HG03565 (cell line): ENCODE results near the gene ALCAM.
"Not testable (repeated sequence)": the region's sequence is repeated elsewhere in the genome, so short reads cannot be mapped to it uniquely, and the experiment has no call there.

ENCODE experiments used
- ATAC-seq: cut with Tn5 transposase; IDR thresholded peaks from one replicate; pipeline ENCODE4 v1.9.1; 2021; ENCODE audit warnings: mild to moderate bottlenecking, moderate library complexity; ENCODE audit not compliant: unreplicated experiment

Gene ALCAM

GRCh38 chr3:105564546-105565288 lies 198.0 kb downstream of the ALCAM start:
- ATAC-seq = no peak

- no peak for ATAC-seq
Measured at GRCh38 chr3:105571005-105571404, 204.3 kb downstream of the ALCAM start.

GRCh38 chr3:105572501-105572900 lies 205.8 kb downstream of the ALCAM start:
- no peak for ATAC-seq

- no peak for ATAC-seq
Measured at GRCh38 chr3:105579439-105579838, 212.7 kb downstream of the ALCAM start.

GRCh38 chr3:105580296-105580965 lies 213.7 kb downstream of the ALCAM start:
- no peak for ATAC-seq

- ATAC-seq = no peak
Measured at GRCh38 chr3:105582015-105582414, 215.3 kb downstream of the ALCAM start.

- no peak for ATAC-seq
Measured at GRCh38 chr3:105584003-105584790, 217.5 kb downstream of the ALCAM start.

- ATAC-seq = no peak
Measured at GRCh38 chr3:105593315-105593714, 226.6 kb downstream of the ALCAM start.

- ATAC-seq = no peak
Measured at GRCh38 chr3:105594219-105594618, 227.5 kb downstream of the ALCAM start.

GRCh38 chr3:105598042-105598796 lies 231.5 kb downstream of the ALCAM start:
- no peak for ATAC-seq

- no peak for ATAC-seq
Measured at GRCh38 chr3:105599350-105599749, 232.6 kb downstream of the ALCAM start.

GRCh38 chr3:105601756-105602155 lies 235.0 kb downstream of the ALCAM start:
- ATAC-seq = not testable (repeated sequence)

GRCh38 chr3:105602286-105602685 lies 235.6 kb downstream of the ALCAM start:
- ATAC-seq = not testable (repeated sequence)

- not testable (repeated sequence) for ATAC-seq
Measured at GRCh38 chr3:105603516-105603915, 236.8 kb downstream of the ALCAM start.

GRCh38 chr3:105606016-105606415 lies 239.3 kb downstream of the ALCAM start:
- no peak for ATAC-seq

GRCh38 chr3:105608623-105609022 lies 241.9 kb downstream of the ALCAM start:
- ATAC-seq = no peak

GRCh38 chr3:105610473-105610872 lies 243.8 kb downstream of the ALCAM start:
- ATAC-seq = no peak

- no peak for ATAC-seq
Measured at GRCh38 chr3:105611304-105612192, 244.8 kb downstream of the ALCAM start.

GRCh38 chr3:105613120-105613519 lies 246.4 kb downstream of the ALCAM start:
- no peak for ATAC-seq
